GM20431 (cell line): ENCODE measurements around the gene ENTREP1.
"Not testable (repeated sequence)": the region's sequence is repeated elsewhere in the genome, so short reads cannot be mapped to it uniquely, and the experiment has no call there.

ENCODE experiments used
- in situ Hi-C: fragments of 300-500 bp; cut with MseI, MboI; formaldehyde crosslinking; loops from one replicate; pipeline ENCODE4 v1.15.0; 2020; ENCODE audit warnings: low sequenced_read_pairs; ENCODE audit not compliant: unreplicated experiment

Gene ENTREP1

GRCh38 chr9:69324549-69325401 lies at the start of gene ENTREP1:
TSS of gene ENTREP1 (plus strand) at chr9:69325215. CDS start at chr9:69325310, 95 bp downstream.
- in situ Hi-C loops: no loop called here

- in situ Hi-C loops: no loop called here
Measured at GRCh38 chr9:69276775-69277174, 48.2 kb upstream of the ENTREP1 start.

- in situ Hi-C loops: no loop called here
Measured at GRCh38 chr9:69279084-69279731, 45.8 kb upstream of the ENTREP1 start.

GRCh38 chr9:69279733-69280132 lies 45.3 kb upstream of the ENTREP1 start:
- in situ Hi-C loops: no loop called here

GRCh38 chr9:69283003-69283402 lies 42.0 kb upstream of the ENTREP1 start:
- in situ Hi-C loops: no loop called here

GRCh38 chr9:69292078-69292477 lies 32.9 kb upstream of the ENTREP1 start:
- in situ Hi-C loops: no loop called here

- in situ Hi-C loops: no loop called here
Measured at GRCh38 chr9:69293156-69293555, 31.9 kb upstream of the ENTREP1 start.

- in situ Hi-C loops: no loop called here
Measured at GRCh38 chr9:69295872-69296552, 29.0 kb upstream of the ENTREP1 start.

- in situ Hi-C loops: no loop called here
Measured at GRCh38 chr9:69297300-69297980, 27.6 kb upstream of the ENTREP1 start.

- in situ Hi-C loops: no loop called here
Measured at GRCh38 chr9:69299315-69299714, 25.7 kb upstream of the ENTREP1 start.

GRCh38 chr9:69299826-69300225 lies 25.2 kb upstream of the ENTREP1 start:
- in situ Hi-C loops: no loop called here

GRCh38 chr9:69303331-69303730 lies 21.7 kb upstream of the ENTREP1 start:
- in situ Hi-C loops: no loop called here

- in situ Hi-C loops: not testable (repeated sequence)
Measured at GRCh38 chr9:69306895-69307445, 18.0 kb upstream of the ENTREP1 start.

GRCh38 chr9:69307446-69308205 lies 17.4 kb upstream of the ENTREP1 start:
- in situ Hi-C loops: no loop called here

- in situ Hi-C loops: no loop called here
Measured at GRCh38 chr9:69308206-69308931, 16.6 kb upstream of the ENTREP1 start.

GRCh38 chr9:69313175-69313574 lies 11.8 kb upstream of the ENTREP1 start:
- in situ Hi-C loops: no loop called here

- in situ Hi-C loops: no loop called here
Measured at GRCh38 chr9:69314547-69314946, 10.5 kb upstream of the ENTREP1 start.

- in situ Hi-C loops: no loop called here
Measured at GRCh38 chr9:69317081-69317480, 7.9 kb upstream of the ENTREP1 start.

- in situ Hi-C loops: no loop called here
Measured at GRCh38 chr9:69317894-69318293, 7.1 kb upstream of the ENTREP1 start.
